B cell (primary cell): ENCODE measurements around the gene MFRP. TPM values are rescaled to one million over a fixed set of nuclear protein-coding genes. Genes with fewer than 3 reads are reported as not detected.

ENCODE experiments used
- ATAC-seq: fragments of 200-7000 bp; cut with Tn5 transposase; one replicate; pipeline ENCODE4 v1.10.0; 2021; ENCODE audit warnings: low read depth, mild to moderate bottlenecking, moderate number of reproducible peaks, moderate library complexity
- CTCF ChIA-PET: fragments of 350-600 bp; sonication (Branson Sonifier 250); formaldehyde crosslinking; loops from one replicate; lab custom pipeline; 2021; ENCODE audit warnings: antibody characterized with exemption, inconsistent platforms; lab: Charles Lee
- POLR2A ChIA-PET: fragments of 350-600 bp; sonication (Branson Sonifier 250); formaldehyde crosslinking; loops from one replicate; lab custom pipeline; 2021; ENCODE audit warnings: antibody characterized with exemption; lab: Charles Lee
- DNase-seq: peaks from one replicate; pipeline ENCODE4 v3.0.0; 2013
- H2AFZ ChIP-seq: 2 replicates; pipeline ENCODE4 v1.6.1; 2012; ENCODE audit warnings: mild to moderate bottlenecking, low read depth, low read length; ENCODE audit not compliant: insufficient read depth, poor library complexity, severe bottlenecking
- H3K27ac ChIP-seq, 2 donors: 1 replicate in 1 of 2; 2 replicates in 1 of 2; pipeline ENCODE4 v1.5.1; 2012 to 2013; ENCODE audit warnings: low read length in 2 of 2, mild to moderate bottlenecking in 2 of 2, moderate library complexity in 1 of 2
- H3K27me3 ChIP-seq, 4 experiments: fragments of 200-600 bp in 1 of 4; sonication (generic) in 1 of 4; replicated peaks in 1 of 4; 1 replicate in 2 of 4; 2 replicates in 2 of 4; pipeline versions ENCODE4 v1.6.1 to v1.7.0; 2013 to 2016; ENCODE audit warnings: low read length in 3 of 4, mild to moderate bottlenecking in 2 of 4, mixed read lengths in 1 of 4, moderate library complexity in 1 of 4; ENCODE audit not compliant: insufficient read depth in 4 of 4, control insufficient read depth in 3 of 4; ENCODE audit errors: control extremely low read depth in 1 of 4
- H3K36me3 ChIP-seq, 2 experiments: replicated peaks in 1 of 2; 1 replicate in 1 of 2; 2 replicates in 1 of 2; pipeline versions ENCODE4 v1.6.1 to v1.7.1; 2013; ENCODE audit warnings: low read length in 1 of 2; ENCODE audit not compliant: insufficient read depth in 2 of 2, control insufficient read depth in 1 of 2; ENCODE audit errors: control extremely low read depth in 1 of 2, extremely low read depth in 1 of 2
- H3K4me1 ChIP-seq, 2 donors: fragments of 200-600 bp in 1 of 2; sonication (generic) in 1 of 2; 1 replicate in 1 of 2; 2 replicates in 1 of 2; pipeline versions ENCODE4 v1.5.1 to v1.6.1; 2013 to 2017; ENCODE audit warnings: low read length in 2 of 2; ENCODE audit not compliant: control insufficient read depth in 2 of 2, insufficient read depth in 2 of 2
- H3K4me2 ChIP-seq: replicated peaks from 2 replicates; pipeline ENCODE3; 2012; ENCODE audit warnings: mild to moderate bottlenecking, low read depth, low read length; ENCODE audit not compliant: poor library complexity, severe bottlenecking
- H3K4me3 ChIP-seq, 5 experiments: fragments of 200-600 bp in 1 of 5; sonication (generic) in 1 of 5; 1 replicate in 3 of 5; 2 replicates in 2 of 5; pipeline versions ENCODE4 v1.5.1 to v1.7.0; 2011 to 2016; ENCODE audit warnings: low read length in 4 of 5, mild to moderate bottlenecking in 4 of 5, low read depth in 2 of 5, control low read depth in 1 of 5, moderate library complexity in 1 of 5; ENCODE audit not compliant: insufficient read depth in 1 of 5; ENCODE audit errors: control extremely low read depth in 1 of 5, extremely low read depth in 1 of 5
- H3K79me2 ChIP-seq: fragments of 200-600 bp; sonication (generic); one replicate; pipeline ENCODE4 v1.6.0; 2016; ENCODE audit warnings: low read length; ENCODE audit not compliant: control insufficient read depth, insufficient read depth
- H3K9ac ChIP-seq: fragments of 200-600 bp; sonication (generic); 2 replicates; pipeline ENCODE4 v1.6.1; 2017; ENCODE audit warnings: mild to moderate bottlenecking, low read length, moderate library complexity
- H3K9me3 ChIP-seq, 3 donors: one replicate each; pipeline versions ENCODE4 v1.6.1 to v1.7.1; 2013; ENCODE audit warnings: low read length in 2 of 3; ENCODE audit not compliant: control insufficient read depth in 2 of 3, insufficient read depth in 1 of 3; ENCODE audit errors: control extremely low read depth in 1 of 3
- H4K20me1 ChIP-seq: 2 replicates; pipeline ENCODE4 v1.6.0; 2012; ENCODE audit warnings: mild to moderate bottlenecking, low read length; ENCODE audit not compliant: insufficient read depth, control insufficient read depth, poor library complexity, severe bottlenecking
- H3K27ac Mint-ChIP-seq: one replicate; pipeline ENCODE4 v1.8.0; 2021; ENCODE audit warnings: mixed read lengths
- H3K27me3 Mint-ChIP-seq: one replicate; pipeline ENCODE4 v1.8.0; 2021; ENCODE audit warnings: mixed read lengths
- H3K4me1 Mint-ChIP-seq: one replicate; pipeline ENCODE4 v1.8.0; 2021; ENCODE audit warnings: mixed read lengths
- H3K4me3 Mint-ChIP-seq: one replicate; pipeline ENCODE4 v1.8.0; 2021; ENCODE audit warnings: mixed read lengths
- H3K9me3 Mint-ChIP-seq: one replicate; pipeline ENCODE4 v1.8.0; 2022; ENCODE audit warnings: mixed read lengths; ENCODE audit not compliant: insufficient read depth
- CTCF ChIP-seq: fragments of 200-600 bp; IDR thresholded peaks from one replicate; pipeline ENCODE4 v1.8.0; 2022; ENCODE audit warnings: antibody characterized with exemption, mild to moderate bottlenecking
- EZH2 ChIP-seq: IDR thresholded peaks from 2 replicates; pipeline ENCODE4 v1.6.1; 2012; ENCODE audit warnings: borderline replicate concordance, low read depth, mild to moderate bottlenecking, moderate library complexity, low read length; ENCODE audit not compliant: insufficient read depth, poor library complexity, severe bottlenecking
- WGBS: methylation state at CpG from one replicate; pipeline ENCODE4 v1.1.5; 2013; ENCODE audit warnings: missing lambda C conversion rate; ENCODE audit not compliant: insufficient coverage; 5-methylcytosine and 5-hydroxymethylcytosine counted together
- intact Hi-C: fragments of 100-400 bp; cut with micrococcal nuclease; formaldehyde crosslinking; loops from one replicate; pipeline ENCODE4 v1.10.0; 2022
- polyA plus RNA-seq: library from polyadenylated mRNA; depleted of rRNA; stranded (reverse); fragments of >200 nt; gene quantifications from 2 replicates; pipeline ENCODE4 v1.2.3, GENCODE V29; 2012
- total RNA-seq, 2 donors: library from RNA; stranded (reverse); fragments of 120-200 nt in 1 of 2; gene quantifications; 1 replicate in 1 of 2; 2 replicates in 1 of 2; pipeline versions ENCODE4 v1.2.3 to v1.2.4, GENCODE V29; 2013 to 2022

MFRP gene
- total and polyA plus RNA-seq, 2 donors (not counting 1 experiment from before 2014, with no cell fraction given) = not detected

- Mint-ChIP-seq H3K27ac (no peak overlapping the region), H3K4me1 (peaks cover 6% of the 10 kb centered on the region), H3K27me3 (peaks cover 5% of the 10 kb centered on the region), H3K9me3 (no peaks in the 10 kb centered on the region), H3K4me3 (no peak overlapping the region)
- H3K27ac ChIP-seq = peak overlapping the region in 1 of 2 donors; percentile 64
- H3K79me2 ChIP-seq = no peaks in the 10 kb centered on the region
- POLR2A ChIA-PET = no interaction called here
- peaks cover 0 to 27% (median 16%) of the 10 kb centered on the region in 4 experiments for H3K27me3 ChIP-seq
- 9% methylated on average over 9 of the region's 9 CpGs for WGBS
- peak overlapping the region; percentile 98 for H3K4me2 ChIP-seq
- H3K4me1 ChIP-seq = peaks cover 12 to 17% of the 10 kb centered on the region in 2 donors
- TF ChIP-seq EZH2 = no peak
- TF ChIP-seq CTCF = no peak
- H3K4me3 ChIP-seq = peak overlapping the region; percentile 51 to 72 (median 55)
- peak overlapping the region; percentile 82 for H3K9ac ChIP-seq
- peak overlapping the region; percentile 88 for H2AFZ ChIP-seq
- intact Hi-C loops = no loop called here
- H4K20me1 ChIP-seq = no peaks in the 10 kb centered on the region
- DNase-seq = no peak
- ATAC-seq = no peak
- CTCF ChIA-PET = interaction anchor here (0.6 to 6.5 kb wide), 6 partner anchors 10 to 1992 kb away, joined by 3 to 61 read pairs (median 5); partner anchors contain the start of gene RNF26
- peaks cover 0 to 4% (median 0%) of the 10 kb centered on the region in 3 donors for H3K9me3 ChIP-seq
- H3K36me3 ChIP-seq = no peaks in the 10 kb centered on the region
These were observed 35.6 kb upstream of the MFRP start for GRCh38 chr11:119382101-119382500.
